GM19238 (cell line): ENCODE measurements around the gene STXBP1.

Experiments used
- DNase-seq: peaks from one replicate; pipeline ENCODE4 v3.0.0; 2011; ENCODE audit warnings: low spot score; ENCODE audit not compliant: insufficient read length

The STXBP1 gene

DNA sequence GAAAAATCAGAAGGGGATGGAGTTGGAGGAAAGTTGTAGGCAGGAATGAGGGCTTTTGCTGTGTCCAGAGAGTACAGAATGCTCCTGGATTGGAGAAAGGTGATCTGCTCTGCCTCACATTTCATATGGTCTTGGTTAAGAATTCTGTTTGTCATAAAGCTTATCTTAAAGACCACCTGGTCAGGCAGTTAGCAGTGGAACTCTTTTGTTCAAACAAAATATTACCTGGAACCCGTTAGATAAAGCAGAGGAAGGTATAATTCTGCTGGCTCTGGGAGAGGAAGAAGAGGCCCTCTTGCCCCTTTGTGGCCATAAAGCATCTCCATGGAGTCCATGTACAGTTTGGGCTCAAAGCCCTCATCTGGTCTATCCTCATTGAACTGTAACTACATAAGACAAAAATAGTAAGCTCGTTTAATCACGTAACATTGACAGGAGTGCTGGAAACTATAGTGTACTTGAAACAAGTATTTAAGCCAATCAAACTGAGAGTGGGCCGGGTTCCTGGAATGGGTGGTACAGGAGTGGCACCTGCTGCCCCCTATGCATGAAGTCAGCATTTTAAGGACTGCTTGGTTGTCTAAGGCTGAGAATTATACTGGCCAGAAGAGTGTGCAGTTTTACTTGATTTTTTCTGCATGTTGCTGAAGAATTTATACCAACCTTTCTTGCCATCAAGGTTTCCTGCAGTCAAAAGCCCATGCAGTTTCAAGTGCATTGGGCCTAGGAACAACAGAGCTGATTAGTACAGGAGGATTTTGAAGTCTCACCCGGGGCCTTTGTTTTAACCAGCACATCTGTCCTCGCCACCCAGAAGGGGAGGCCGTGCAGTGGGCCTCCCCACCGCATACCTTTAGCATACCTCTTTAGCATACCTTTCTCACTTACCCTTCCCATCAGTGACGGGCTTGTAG, 39.9 kb downstream of the STXBP1 start:
- no peak for DNase-seq

- DNase-seq = no peak
Measured at GRCh38 chr9:127652733-127653132, 40.7 kb downstream of the STXBP1 start.

DNA sequence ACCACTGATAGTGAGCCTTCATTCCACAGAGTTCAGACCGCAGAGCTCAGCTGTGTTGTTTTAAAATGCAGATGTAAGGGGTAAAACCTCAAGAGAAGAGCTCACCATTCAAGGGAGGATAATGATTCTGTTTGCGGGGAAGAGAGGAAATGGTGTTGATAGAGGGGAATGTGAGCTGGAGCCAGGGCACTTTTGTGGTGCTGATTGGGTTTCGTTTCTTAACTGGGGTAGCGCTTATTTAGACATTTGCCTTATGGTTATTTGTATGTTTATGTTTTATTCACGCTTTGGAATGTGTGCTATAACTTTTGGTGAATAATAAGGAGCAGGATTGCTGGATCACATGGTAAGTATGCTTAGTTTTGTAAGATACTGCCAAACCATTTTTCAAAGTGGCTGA, 42.5 kb downstream of the STXBP1 start:
- no peak for DNase-seq

DNA sequence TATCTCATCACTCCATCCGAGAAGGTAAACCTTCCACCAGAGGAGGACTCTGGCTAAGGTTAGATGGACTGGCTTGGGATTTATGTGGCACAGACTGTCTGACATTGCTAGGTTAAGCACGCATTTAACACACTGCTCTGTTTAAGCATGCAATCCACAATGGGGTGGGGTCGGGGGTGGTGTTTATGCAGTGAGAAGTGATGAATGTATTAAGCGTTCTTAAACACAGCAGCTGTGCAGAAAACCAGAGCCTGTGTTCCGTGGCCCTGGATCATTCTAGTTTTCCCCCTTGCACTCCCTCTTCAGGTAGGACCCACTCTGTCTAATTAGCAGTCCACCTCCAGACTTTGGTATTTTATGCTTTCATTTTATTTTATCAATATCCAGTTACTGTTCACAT, 46.4 kb downstream of the STXBP1 start:
- no peak for DNase-seq

GRCh38 chr9:127660886-127661741, 49.0 kb downstream of the STXBP1 start:
- DNase-seq = no peak

DNA sequence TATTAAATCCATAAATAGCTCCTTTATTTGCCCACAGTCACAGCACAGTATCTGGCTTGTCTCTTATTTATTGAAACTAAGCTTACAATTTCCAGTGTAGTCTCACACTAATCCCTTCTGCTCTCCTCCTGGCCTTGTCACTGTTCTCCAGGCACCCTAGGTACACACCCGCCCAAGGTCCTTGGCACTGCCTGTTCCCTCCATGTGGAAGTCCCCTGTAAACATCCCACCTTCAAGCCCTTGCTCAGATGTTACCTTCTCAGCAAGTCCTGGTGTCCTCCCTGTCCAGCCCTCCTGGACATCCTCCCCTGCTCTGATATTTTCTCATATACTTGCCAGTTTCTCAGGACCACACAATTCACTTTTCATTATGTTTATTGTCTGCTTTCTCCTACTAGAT, 50.5 kb downstream of the STXBP1 start:
- no peak for DNase-seq

DNA sequence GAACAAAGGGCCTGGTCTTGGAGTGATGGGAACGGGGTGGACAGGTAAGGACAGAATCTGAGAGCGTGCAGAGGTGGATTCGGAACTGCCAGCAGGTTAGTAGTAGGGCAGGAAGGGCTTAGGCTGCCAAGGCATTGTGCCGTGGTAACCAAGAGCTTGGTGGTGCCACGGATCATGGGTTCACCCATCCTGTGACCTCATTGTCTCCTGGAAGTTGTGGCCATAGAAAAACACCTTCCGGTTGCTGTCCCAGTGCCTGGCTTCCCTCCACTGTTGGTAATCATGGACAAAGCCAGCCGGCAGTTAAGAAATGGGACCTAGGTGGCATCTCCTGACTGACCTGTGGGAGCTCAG, 52.2 kb downstream of the STXBP1 start:
- no peak for DNase-seq

GRCh38 chr9:127664678-127665507, 52.8 kb downstream of the STXBP1 start:
- no peak for DNase-seq

DNA sequence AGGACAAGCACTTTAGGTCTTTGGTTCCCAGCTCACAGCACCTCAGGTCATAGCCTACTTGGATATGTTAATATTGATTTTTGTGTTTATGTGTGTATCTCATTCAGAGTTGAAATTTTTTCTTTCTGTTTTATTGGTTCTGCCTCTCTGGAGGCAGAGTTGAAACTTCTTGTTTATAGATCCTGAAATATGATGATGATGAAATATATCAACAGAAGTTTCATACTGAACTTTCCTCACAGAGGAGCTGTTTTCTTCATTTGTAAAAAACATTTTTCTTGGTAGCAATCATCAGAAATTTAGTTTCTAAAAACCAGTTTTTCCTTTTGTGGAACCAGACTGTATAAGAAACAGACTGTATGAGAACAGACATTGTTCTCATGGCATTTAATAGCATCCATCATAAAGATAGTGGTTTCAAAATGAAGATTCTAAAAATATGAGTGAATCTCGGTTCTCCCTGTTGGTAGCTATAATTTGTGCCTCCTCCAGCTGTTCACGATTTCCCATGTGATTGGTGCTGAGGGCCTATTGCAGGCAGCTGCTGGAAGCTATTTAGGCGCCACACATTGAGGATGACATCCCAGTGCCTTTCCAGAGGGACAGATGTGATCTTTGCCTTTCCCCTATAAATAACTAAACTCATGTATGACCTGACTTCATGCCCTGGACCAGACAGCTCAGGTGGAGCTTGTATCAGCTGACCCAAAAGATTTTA, 55.2 kb downstream of the STXBP1 start:
- DNase-seq = no peak

- no peak for DNase-seq
Measured at GRCh38 chr9:127667906-127668305, 55.8 kb downstream of the STXBP1 start.

DNA sequence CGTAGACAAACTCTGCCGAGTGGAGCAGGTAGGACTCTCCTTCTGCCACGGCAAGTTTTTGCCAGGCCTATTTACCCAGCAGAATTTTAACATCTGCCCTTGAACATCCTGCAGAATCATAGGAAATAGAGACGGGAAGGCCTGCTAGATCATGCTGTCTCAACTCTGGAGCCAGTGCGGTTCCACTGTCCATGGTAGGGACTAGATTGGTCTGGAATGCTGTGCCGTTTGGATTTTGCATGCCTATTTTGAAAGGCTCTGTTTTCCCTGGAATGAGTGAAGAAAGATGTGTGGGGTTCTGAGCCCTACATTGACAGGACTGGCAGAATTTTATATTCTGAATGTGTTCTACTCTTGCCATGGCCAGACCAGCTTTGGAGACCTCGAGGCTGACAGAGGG, 61.2 kb downstream of the STXBP1 start:
- DNase-seq = no peak

DNA sequence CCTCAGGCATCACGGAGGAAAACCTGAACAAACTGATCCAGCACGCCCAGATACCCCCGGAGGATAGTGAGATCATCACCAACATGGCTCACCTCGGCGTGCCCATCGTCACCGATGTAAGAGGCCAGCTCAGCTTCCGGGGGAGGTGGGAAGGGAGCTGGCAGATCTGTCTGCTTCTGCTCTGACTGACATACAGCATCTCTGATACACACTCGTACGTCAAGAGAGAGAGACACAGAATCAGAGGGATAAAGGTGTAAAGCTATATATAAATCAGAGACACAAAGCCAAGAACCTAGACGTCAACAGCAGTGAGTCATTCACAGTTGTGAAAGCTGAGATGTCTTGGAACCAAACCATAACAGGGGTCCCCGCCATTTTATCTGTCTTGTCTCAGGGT, 64.6 kb downstream of the STXBP1 start:
- no peak for DNase-seq

- no peak for DNase-seq
Measured at GRCh38 chr9:127679506-127679905, 67.4 kb downstream of the STXBP1 start.

DNA sequence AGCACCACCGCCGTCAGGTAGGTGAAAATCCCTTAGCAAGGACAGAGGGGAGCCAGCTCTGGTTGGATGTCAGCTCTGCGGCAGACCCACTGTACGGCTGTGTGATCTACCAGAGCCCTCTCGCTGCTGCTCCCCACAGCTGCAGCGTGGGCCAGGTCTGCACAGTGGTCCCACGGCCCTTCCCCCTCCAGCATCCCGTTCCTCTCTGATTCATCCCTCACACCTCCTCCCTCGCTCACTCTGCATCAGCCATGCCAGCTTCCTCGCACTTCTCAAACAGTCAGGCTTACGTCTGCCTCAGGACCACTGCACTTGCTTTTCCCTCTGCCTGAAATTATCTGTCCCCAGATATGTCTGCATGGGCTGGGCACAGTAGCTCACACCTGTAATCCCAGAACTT, 68.1 kb downstream of the STXBP1 start:
- no peak for DNase-seq

DNA sequence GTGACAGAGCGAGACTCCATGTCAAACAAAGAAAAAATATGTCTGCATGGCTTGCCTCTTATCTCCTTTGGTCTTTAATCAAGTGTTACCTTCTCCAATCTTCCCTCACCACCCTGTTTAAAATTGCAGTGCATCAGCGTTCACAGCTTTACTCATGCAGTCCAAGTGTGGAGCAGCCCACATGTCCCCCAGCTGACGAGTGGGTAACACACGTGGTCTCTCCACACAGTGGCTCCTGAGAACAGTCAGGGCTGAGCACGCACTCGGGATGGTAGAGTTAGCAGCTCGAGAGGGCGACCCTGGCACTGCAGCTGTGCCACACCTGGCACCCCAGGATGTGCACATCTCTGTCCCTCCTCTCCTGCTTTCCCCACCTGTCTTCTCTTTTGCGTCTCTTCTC, 68.8 kb downstream of the STXBP1 start:
- DNase-seq = no peak

GRCh38 chr9:127682351-127683136, 70.5 kb downstream of the STXBP1 start:
- no peak for DNase-seq

GRCh38 chr9:127683723-127684122, 71.6 kb downstream of the STXBP1 start:
- DNase-seq = no peak

GRCh38 chr9:127684576-127684975, 72.5 kb downstream of the STXBP1 start:
- DNase-seq = no peak

DNA sequence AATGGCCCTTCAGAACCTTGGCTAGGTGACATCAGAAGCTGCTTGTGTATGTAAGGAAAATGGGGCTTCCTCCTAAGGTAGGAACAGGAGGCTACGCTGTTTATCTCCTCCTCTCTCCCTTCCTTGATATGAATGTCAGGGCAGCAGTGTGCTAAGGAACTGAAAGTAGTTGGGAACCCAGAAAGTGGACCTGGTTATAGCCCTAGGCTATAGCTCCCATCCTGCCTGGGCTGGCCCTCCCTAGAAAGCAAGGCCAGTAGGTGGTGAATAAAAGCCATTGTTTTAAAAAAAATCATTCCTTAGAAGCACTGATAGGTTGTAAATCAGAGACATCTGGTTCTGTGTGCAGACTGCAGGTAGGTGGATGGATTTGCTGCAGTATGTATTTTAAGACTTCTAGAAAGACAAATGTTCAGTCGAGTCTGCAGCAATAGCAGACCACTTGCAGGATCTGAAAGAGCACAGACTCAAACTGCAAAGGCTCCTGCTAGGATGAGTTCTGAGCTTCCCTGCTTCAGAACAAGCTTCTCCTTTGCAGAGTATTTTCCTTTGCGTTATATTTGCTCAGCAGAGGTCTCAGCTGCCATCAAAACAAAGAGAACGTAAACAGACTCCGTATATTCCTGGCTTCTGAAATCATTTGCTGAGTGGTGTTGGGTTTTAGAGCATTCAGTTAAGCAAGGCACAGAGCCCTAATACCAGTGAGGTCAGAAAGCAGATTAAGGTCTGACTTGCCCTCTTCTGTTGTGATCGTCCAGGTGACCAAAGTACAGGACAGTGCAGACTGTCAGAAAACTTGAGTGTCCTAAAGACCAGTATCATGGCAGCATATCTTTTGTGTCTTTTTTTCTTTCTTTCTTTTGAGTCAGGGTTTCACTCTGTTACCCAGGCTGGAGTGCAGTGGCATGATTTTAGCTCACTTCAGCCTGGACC, 74.7 kb downstream of the STXBP1 start:
- DNase-seq = no peak
